A673 (cell line): ENCODE measurements around the gene TTC33. TPM values are rescaled to one million over a fixed set of nuclear protein-coding genes. Genes with fewer than 3 reads are reported as not detected.
"Not testable (repeated sequence)": the region's sequence is repeated elsewhere in the genome, so short reads cannot be mapped to it uniquely, and the experiment has no call there.

Experiments used
- BruUV-seq: library from RNA; stranded (reverse); fragments of 400-500 nt; replicated peaks from 2 replicates; lab custom pipeline; 2021; lab: Mats Ljungman, UMichigan
- CTCF ChIA-PET: fragments of 300-600 bp; sonication (Branson Sonifier 250); formaldehyde crosslinking; loops from one replicate; lab custom pipeline; 2022; ENCODE audit warnings: antibody characterized with exemption; lab: Charles Lee
- POLR2A ChIA-PET: fragments of 300-600 bp; sonication (Branson Sonifier 250); formaldehyde crosslinking; loops from one replicate; lab custom pipeline; 2022; ENCODE audit warnings: antibody characterized with exemption; ENCODE audit not compliant: low non-redundant PET; lab: Charles Lee
- DNase-seq: peaks from one replicate; pipeline ENCODE4 v3.0.0-alpha.2; 2015; ENCODE audit warnings: low spot score
- H3K27ac ChIP-seq: fragments of 200-600 bp; sonication (generic); 2 replicates; pipeline ENCODE4 v1.5.1; 2016; ENCODE audit warnings: mixed run types, low read depth, mild to moderate bottlenecking, mixed read lengths, antibody characterized with exemption, low read length; ENCODE audit not compliant: poor library complexity, severe bottlenecking
- H3K27me3 ChIP-seq: fragments of 200-600 bp; sonication (generic); replicated peaks from 2 replicates; pipeline ENCODE4 v1.6.1; 2017; ENCODE audit warnings: mixed run types, low read depth, mild to moderate bottlenecking, mixed read lengths, antibody characterized with exemption, low read length; ENCODE audit not compliant: insufficient read depth, poor library complexity
- H3K36me3 ChIP-seq: fragments of 200-600 bp; sonication (generic); 2 replicates; pipeline ENCODE4 v1.6.1; 2016; ENCODE audit warnings: mixed run types, mild to moderate bottlenecking, mixed read lengths, antibody characterized with exemption, low read length; ENCODE audit not compliant: insufficient read depth, poor library complexity, severe bottlenecking
- H3K4me1 ChIP-seq: fragments of 200-600 bp; sonication (generic); 2 replicates; pipeline ENCODE4 v1.6.1; 2017; ENCODE audit warnings: mixed run types, mild to moderate bottlenecking, mixed read lengths, antibody characterized with exemption, low read length; ENCODE audit not compliant: insufficient read depth, poor library complexity, severe bottlenecking
- H3K4me3 ChIP-seq: fragments of 200-600 bp; sonication (generic); 2 replicates; pipeline ENCODE4 v1.5.1; 2016; ENCODE audit warnings: low read depth, mixed run types, mild to moderate bottlenecking, mixed read lengths, low read length; ENCODE audit not compliant: poor library complexity, severe bottlenecking
- H3K9me3 ChIP-seq: fragments of 200-600 bp; sonication (generic); 2 replicates; pipeline ENCODE4 v1.6.1; 2016; ENCODE audit warnings: mixed run types, low read depth, mild to moderate bottlenecking, mixed read lengths, antibody characterized with exemption, low read length; ENCODE audit not compliant: poor library complexity, severe bottlenecking
- CTCF ChIP-seq: fragments of 300-800, 200-600 bp; sonication (generic); conservative IDR thresholded peaks from 2 replicates; pipeline ENCODE4 v1.5.1; 2017; ENCODE audit warnings: low read depth, mild to moderate bottlenecking, antibody characterized with exemption, low read length, moderate library complexity, mixed read lengths
- EZH2 ChIP-seq: fragments of 200-600 bp; sonication (generic); IDR thresholded peaks from 2 replicates; pipeline ENCODE4 v1.6.1; 2017; ENCODE audit warnings: borderline replicate concordance, low read depth, mild to moderate bottlenecking, mixed read lengths, antibody characterized with exemption, low read length; ENCODE audit not compliant: poor library complexity, severe bottlenecking
- intact Hi-C: fragments of 100-400 bp; cut with micrococcal nuclease; formaldehyde crosslinking; loops from one replicate; pipeline ENCODE4 v1.10.0; 2022; ENCODE audit not compliant: unreplicated experiment
- total RNA-seq: library from RNA; stranded (reverse); gene quantifications from 2 replicates; pipeline ENCODE4 v1.2.3, GENCODE V29; 2021

Gene TTC33
- total RNA-seq, 1 experiment from 2014 or later, result 17.0 TPM

DNA sequence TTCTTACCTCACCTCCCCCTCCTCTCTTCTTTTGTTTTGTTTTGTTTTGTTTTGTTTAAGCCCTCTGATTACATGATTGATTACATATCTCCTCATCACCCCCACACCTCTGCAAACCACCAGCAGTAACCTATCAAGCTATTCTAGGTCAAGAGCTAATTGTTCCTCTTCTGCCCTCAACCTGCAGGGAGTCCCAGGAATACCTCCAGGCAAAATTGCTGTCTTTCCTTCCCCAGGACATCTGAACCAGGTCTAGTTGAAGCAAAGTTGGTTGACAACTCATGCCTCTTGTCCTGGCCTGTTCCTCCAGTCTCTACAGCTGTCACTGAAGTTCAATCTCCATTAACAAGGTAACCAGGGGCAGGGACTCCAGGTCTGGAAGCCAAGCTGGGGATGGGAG lies 156.1 kb downstream of the TTC33 start:
- H3K27ac ChIP-seq, result no peak overlapping the region
- DNase-seq, result no peak
- H3K9me3 ChIP-seq, result no peaks in the 10 kb centered on the region
- no peak for TF ChIP-seq CTCF
- no peak for TF ChIP-seq EZH2
- ChIA-PET POLR2A (interaction anchor here (0.6 kb wide), 1 partner anchor 40 kb away, joined by 3 read pairs; no protein-coding TSS in a partner anchor), CTCF (no interaction called here)
- H3K4me1 ChIP-seq, result no peaks in the 10 kb centered on the region
- intact Hi-C loops, result no loop called here
- no peaks in the 10 kb centered on the region for H3K36me3 ChIP-seq
- BruUV-seq, result no TSS peak
- no peak overlapping the region for H3K4me3 ChIP-seq
- H3K27me3 ChIP-seq, result no peaks in the 10 kb centered on the region

DNA sequence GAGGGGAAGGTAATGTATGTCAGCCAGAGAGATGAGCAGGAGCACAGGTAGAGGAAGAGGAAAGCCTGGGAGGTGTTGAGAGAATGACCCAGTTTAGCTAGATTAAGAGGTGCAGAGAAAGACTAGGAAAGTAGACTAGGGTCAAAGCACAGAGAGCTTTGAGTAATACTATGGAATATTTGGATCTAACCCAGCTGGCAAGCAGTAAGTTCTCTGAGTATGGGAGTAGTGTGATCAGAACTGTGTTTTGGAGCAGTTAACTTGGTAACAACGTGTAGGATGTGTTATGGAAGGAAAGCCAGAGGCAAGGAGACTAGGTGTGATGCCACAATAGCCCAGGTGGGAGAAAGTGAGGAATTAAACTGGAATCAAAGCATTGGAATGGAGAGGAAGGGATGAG lies 160.9 kb downstream of the TTC33 start:
- no peaks in the 10 kb centered on the region for H3K9me3 ChIP-seq
- no TSS peak for BruUV-seq
- no peaks in the 10 kb centered on the region for H3K27me3 ChIP-seq
- ChIA-PET CTCF (no interaction called here), POLR2A (no interaction called here)
- no peak overlapping the region for H3K27ac ChIP-seq
- intact Hi-C loops, result no loop called here
- no peak for TF ChIP-seq EZH2
- no peak for TF ChIP-seq CTCF
- H3K4me3 ChIP-seq, result no peak overlapping the region
- H3K36me3 ChIP-seq, result no peaks in the 10 kb centered on the region
- no peak for DNase-seq
- H3K4me1 ChIP-seq, result no peaks in the 10 kb centered on the region

DNA sequence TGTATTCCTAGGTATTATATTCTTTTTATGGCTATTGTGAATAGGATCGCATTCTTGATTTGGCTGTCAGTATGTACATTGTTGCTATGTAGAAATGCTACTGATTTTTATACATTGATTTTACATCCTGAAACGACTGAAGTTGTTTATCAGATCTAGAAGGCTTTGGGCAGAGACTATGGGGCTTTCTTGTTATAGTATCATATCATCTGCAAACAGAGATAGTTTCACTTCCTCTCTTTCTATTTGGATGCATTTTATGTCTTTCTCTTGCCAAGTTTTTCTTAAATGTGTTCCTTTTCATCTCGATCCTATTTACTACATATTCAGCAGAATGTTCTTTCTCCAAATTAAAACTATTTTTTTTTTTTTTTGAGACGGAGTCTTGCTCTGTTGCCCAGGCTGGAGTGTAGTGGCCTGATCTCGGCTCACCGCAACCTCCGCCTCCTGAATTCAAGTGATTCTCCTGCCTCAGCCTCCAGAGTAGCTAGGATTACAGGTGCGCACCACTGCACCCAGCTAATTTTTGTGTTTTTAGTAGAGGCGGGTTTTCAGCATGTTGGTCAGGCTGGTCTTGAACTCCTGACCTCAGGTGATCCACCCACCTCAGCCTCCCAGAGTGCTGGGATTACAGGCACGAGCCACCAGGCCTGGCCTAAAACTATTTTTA lies 163.9 kb downstream of the TTC33 start:
- H3K36me3 ChIP-seq, intact Hi-C loops, H3K4me3 ChIP-seq, H3K27me3 ChIP-seq, CTCF ChIA-PET, H3K27ac ChIP-seq, DNase-seq, POLR2A ChIA-PET, H3K4me1 ChIP-seq, BruUV-seq, H3K9me3 ChIP-seq: not testable (repeated sequence)

DNA sequence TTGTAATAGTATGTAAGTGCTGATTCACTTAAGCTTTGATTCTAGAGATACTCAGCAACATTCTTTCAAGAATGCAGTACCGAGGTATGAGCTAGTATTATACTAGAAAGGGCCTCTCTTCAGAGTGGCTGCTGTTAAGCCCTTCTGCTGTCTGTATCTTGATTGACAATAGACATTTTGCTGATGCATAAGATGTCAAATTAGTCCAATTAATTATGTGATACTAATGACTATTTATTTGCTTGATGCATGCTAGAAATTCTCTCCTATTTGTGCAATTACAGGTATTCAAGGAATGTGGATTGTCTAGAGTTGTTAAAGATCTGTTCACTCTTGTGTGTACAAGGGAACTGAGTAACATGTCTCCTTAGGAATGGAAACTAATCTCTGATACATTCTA lies 168.4 kb downstream of the TTC33 start:
- POLR2A ChIA-PET, result no interaction called here
- CTCF ChIA-PET, result no interaction called here
- intact Hi-C loops, result no loop called here

More for the DNA sequence above, 168.4 kb downstream of the TTC33 start:
- H3K4me3 ChIP-seq, result no peak overlapping the region
- TF ChIP-seq CTCF, result no peak
- no peak for TF ChIP-seq EZH2
- H3K9me3 ChIP-seq, result no peaks in the 10 kb centered on the region
- no peak overlapping the region for H3K27ac ChIP-seq
- H3K27me3 ChIP-seq, result no peaks in the 10 kb centered on the region
- no peaks in the 10 kb centered on the region for H3K4me1 ChIP-seq
- H3K36me3 ChIP-seq, result no peaks in the 10 kb centered on the region
- DNase-seq, result no peak
- no TSS peak for BruUV-seq
